ENCODE measurements around the gene SLC22A23.

DNA sequence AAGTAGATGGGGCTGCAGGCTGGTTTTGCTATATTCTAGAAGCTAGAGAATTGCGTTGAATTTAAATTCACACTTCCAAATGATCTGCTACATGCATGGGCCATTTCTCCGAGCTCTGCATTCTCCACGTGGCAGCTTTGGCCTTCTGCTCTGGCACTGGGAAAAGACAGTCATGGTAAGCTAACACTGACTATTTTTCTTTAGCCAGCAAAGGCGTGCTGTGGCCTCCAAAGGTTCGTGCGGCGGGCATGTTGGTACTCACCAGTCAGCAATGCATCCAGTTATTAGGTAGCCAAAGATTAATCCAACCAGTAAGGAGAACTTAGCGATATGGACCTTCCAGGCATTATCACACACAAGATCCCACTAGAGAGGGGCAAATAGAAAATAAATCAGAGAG, 41.4 kb downstream of the SLC22A23 start:
- TF ChIP-seq, protein P1, sequence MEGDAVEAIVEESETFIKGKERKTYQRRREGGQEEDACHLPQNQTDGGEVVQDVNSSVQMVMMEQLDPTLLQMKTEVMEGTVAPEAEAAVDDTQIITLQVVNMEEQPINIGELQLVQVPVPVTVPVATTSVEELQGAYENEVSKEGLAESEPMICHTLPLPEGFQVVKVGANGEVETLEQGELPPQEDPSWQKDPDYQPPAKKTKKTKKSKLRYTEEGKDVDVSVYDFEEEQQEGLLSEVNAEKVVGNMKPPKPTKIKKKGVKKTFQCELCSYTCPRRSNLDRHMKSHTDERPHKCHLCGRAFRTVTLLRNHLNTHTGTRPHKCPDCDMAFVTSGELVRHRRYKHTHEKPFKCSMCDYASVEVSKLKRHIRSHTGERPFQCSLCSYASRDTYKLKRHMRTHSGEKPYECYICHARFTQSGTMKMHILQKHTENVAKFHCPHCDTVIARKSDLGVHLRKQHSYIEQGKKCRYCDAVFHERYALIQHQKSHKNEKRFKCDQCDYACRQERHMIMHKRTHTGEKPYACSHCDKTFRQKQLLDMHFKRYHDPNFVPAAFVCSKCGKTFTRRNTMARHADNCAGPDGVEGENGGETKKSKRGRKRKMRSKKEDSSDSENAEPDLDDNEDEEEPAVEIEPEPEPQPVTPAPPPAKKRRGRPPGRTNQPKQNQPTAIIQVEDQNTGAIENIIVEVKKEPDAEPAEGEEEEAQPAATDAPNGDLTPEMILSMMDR (IDR thresholded peaks at IDR 0.05) = no peak
- TF ChIP-seq EZH2 (IDR thresholded peaks at IDR 0.05; ENCODE audit: borderline replicate concordance, insufficient read depth, low read depth, low read length, poor library complexity, severe bottlenecking) = no peak
